DND-41 (cell line): Measurements from ENCODE around the gene MECR.

Experiments used
- ATAC-seq: fragments of 200-7000 bp; cut with Tn5 transposase; 3 replicates; pipeline ENCODE4 v1.9.1; 2021; ENCODE audit warnings: low read depth; ENCODE audit not compliant: insufficient read depth
- DNase-seq: peaks from one replicate; pipeline ENCODE4 v3.0.0-alpha.2; 2020
- H2AFZ ChIP-seq: 2 replicates; pipeline ENCODE4 v1.6.0; 2012; ENCODE audit warnings: low read depth, low read length
- H3K27ac ChIP-seq: 2 replicates; pipeline ENCODE4 v1.5.1; 2012; ENCODE audit warnings: low read length, inconsistent platforms
- H3K27me3 ChIP-seq: fragments of 200-600 bp; sonication (generic); 2 replicates; pipeline ENCODE4 v1.6.0; 2012; ENCODE audit warnings: low read length, mild to moderate bottlenecking, inconsistent platforms; ENCODE audit not compliant: insufficient read depth, poor library complexity
- H3K36me3 ChIP-seq: 2 replicates; pipeline ENCODE4 v1.5.1; 2012; ENCODE audit warnings: low read length, inconsistent platforms; ENCODE audit not compliant: insufficient read depth
- H3K4me1 ChIP-seq: 2 replicates; pipeline ENCODE4 v1.5.1; 2012; ENCODE audit warnings: mild to moderate bottlenecking, low read length; ENCODE audit not compliant: insufficient read depth
- H3K4me2 ChIP-seq: 2 replicates; pipeline ENCODE4 v1.6.0; 2012; ENCODE audit warnings: mild to moderate bottlenecking, moderate library complexity, low read length, inconsistent platforms; ENCODE audit not compliant: insufficient read depth
- H3K4me3 ChIP-seq, 2 experiments: fragments of 200-600 bp in 1 of 2; shearing (Covaris generic) in 1 of 2; 2 replicates each; pipeline ENCODE4 v1.5.1; 2012 to 2016; ENCODE audit warnings: inconsistent platforms in 2 of 2, low read length in 2 of 2, mild to moderate bottlenecking in 2 of 2, low read depth in 1 of 2, moderate library complexity in 1 of 2
- H3K79me2 ChIP-seq: 2 replicates; pipeline ENCODE4 v1.6.0; 2012; ENCODE audit warnings: low read length, inconsistent platforms; ENCODE audit not compliant: insufficient read depth
- H3K9ac ChIP-seq: 2 replicates; pipeline ENCODE4 v1.6.0; 2012; ENCODE audit warnings: low read depth, mild to moderate bottlenecking, inconsistent platforms, low read length, moderate library complexity
- H3K9me3 ChIP-seq: 2 replicates; pipeline ENCODE4 v1.5.1; 2012; ENCODE audit warnings: low read length, moderate library complexity, mild to moderate bottlenecking, inconsistent platforms; ENCODE audit not compliant: insufficient read depth, severe bottlenecking
- H4K20me1 ChIP-seq: 2 replicates; pipeline ENCODE4 v1.6.0; 2012; ENCODE audit warnings: low read length; ENCODE audit not compliant: insufficient read depth
- EZH2 ChIP-seq: IDR thresholded peaks from 3 replicates; pipeline ENCODE4 v1.6.1; 2012; ENCODE audit warnings: borderline replicate concordance, low read depth, mild to moderate bottlenecking, moderate library complexity, low read length, inconsistent platforms; ENCODE audit not compliant: severe bottlenecking
- TF ChIP-seq, protein P1 (sequence below): IDR thresholded peaks from 2 replicates; pipeline ENCODE4 v1.5.1; 2012; ENCODE audit warnings: borderline replicate concordance, low read length, moderate library complexity, mild to moderate bottlenecking; ENCODE audit not compliant: poor library complexity, severe bottlenecking; ENCODE audit errors: extremely low read depth

MECR gene

GRCh38 chr1:29256979-29257804 lies 26.5 kb upstream of the MECR start:
- Histone ChIP-seq H3K4me2 (no peak overlapping the region), H2AFZ (no peak overlapping the region)

DNA sequence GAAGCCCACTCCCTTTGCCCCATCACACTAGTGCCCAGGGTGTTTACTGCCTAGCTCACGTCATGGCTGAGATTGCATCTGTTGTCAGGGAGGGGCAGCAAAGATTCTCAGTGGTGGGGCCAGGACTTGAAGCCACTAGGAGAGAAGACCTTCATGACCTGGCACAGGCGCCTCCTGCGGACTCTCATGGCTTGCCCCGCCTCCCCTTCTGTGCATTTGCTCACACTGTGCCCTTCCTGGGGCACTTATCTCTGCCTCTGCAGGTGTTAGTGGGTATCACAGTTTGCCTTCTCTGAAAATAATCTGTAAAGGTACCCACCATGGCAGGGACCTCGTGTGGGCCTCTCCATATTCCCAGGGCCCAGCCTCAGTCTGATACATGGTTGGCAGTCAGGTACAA lies 25.7 kb upstream of the MECR start:
- Histone ChIP-seq H2AFZ (no peak overlapping the region), H3K4me2 (no peak overlapping the region), H3K36me3 (no peaks in the 10 kb centered on the region), H3K9ac (no peak overlapping the region), H3K79me2 (no peaks in the 10 kb centered on the region), H3K9me3 (no peaks in the 10 kb centered on the region), H3K4me1 (peaks cover 5% of the 10 kb centered on the region), H3K4me3 (no peak overlapping the region), H3K27me3 (peaks cover 30% of the 10 kb centered on the region), H4K20me1 (peaks cover 4% of the 10 kb centered on the region; the same call in 1 of the 2 replicates), H3K27ac (no peak overlapping the region)
- DNase-seq (no peak), ATAC-seq (peak; percentile 39; the same call in 2 of the 3 replicates)
- TF ChIP-seq, protein P1, sequence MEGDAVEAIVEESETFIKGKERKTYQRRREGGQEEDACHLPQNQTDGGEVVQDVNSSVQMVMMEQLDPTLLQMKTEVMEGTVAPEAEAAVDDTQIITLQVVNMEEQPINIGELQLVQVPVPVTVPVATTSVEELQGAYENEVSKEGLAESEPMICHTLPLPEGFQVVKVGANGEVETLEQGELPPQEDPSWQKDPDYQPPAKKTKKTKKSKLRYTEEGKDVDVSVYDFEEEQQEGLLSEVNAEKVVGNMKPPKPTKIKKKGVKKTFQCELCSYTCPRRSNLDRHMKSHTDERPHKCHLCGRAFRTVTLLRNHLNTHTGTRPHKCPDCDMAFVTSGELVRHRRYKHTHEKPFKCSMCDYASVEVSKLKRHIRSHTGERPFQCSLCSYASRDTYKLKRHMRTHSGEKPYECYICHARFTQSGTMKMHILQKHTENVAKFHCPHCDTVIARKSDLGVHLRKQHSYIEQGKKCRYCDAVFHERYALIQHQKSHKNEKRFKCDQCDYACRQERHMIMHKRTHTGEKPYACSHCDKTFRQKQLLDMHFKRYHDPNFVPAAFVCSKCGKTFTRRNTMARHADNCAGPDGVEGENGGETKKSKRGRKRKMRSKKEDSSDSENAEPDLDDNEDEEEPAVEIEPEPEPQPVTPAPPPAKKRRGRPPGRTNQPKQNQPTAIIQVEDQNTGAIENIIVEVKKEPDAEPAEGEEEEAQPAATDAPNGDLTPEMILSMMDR = no peak
- no peak for TF ChIP-seq EZH2

More at GRCh38 chr1:29256979-29257804, 26.5 kb upstream of the MECR start:
- ATAC-seq (no peak), DNase-seq (peak; percentile 29)
- H3K36me3 ChIP-seq = no peaks in the 10 kb centered on the region
- peaks cover 30% of the 10 kb centered on the region for H3K27me3 ChIP-seq
- H3K4me1 ChIP-seq = peaks cover 5% of the 10 kb centered on the region
- H4K20me1 ChIP-seq = peaks cover 4% of the 10 kb centered on the region; the same call in 1 of the 2 replicates
- H3K9me3 ChIP-seq = no peaks in the 10 kb centered on the region
- TF ChIP-seq, protein P1 = no peak
- no peak for TF ChIP-seq EZH2
- no peaks in the 10 kb centered on the region for H3K79me2 ChIP-seq
- H3K27ac ChIP-seq = no peak overlapping the region
- H3K9ac ChIP-seq = no peak overlapping the region
- no peak overlapping the region for H3K4me3 ChIP-seq

- H3K27ac ChIP-seq = no peak overlapping the region
- TF ChIP-seq, protein P1 = no peak
- no peak for TF ChIP-seq EZH2
- DNase-seq = no peak
- peaks cover 25% of the 10 kb centered on the region for H3K27me3 ChIP-seq
- peaks cover 4% of the 10 kb centered on the region; the same call in 1 of the 2 replicates for H4K20me1 ChIP-seq
- H3K9ac ChIP-seq = no peak overlapping the region
- no peaks in the 10 kb centered on the region for H3K9me3 ChIP-seq
- H2AFZ ChIP-seq = no peak overlapping the region
- H3K4me1 ChIP-seq = peaks cover 10% of the 10 kb centered on the region
- ATAC-seq = no peak
- no peak overlapping the region for H3K4me2 ChIP-seq
- no peak overlapping the region for H3K4me3 ChIP-seq
- no peaks in the 10 kb centered on the region for H3K36me3 ChIP-seq
- no peaks in the 10 kb centered on the region for H3K79me2 ChIP-seq
These were observed 24.5 kb upstream of the MECR start for GRCh38 chr1:29255134-29255666.
